Fibroblast of lung (primary cell): Measurements from ENCODE around the gene MUC2. TPM values are rescaled to one million over a fixed set of nuclear protein-coding genes. Genes with fewer than 3 reads are reported as not detected.

Source experiments
- DNase-seq, 2 donors: peaks; one replicate each; pipeline versions ENCODE4 v3.0.0 to v3.0.0-alpha.2; 2010; ENCODE audit warnings: low read depth in 2 of 2
- H2AFZ ChIP-seq: 2 replicates; pipeline ENCODE4 v1.5.1; 2012; ENCODE audit warnings: low read length, control low read depth, inconsistent platforms
- H3K27ac ChIP-seq: 2 replicates; pipeline ENCODE4 v1.5.1; 2011; ENCODE audit warnings: low read length, control low read depth; ENCODE audit not compliant: insufficient read depth
- H3K27me3 ChIP-seq: 2 replicates; pipeline ENCODE4 v1.5.1; 2011; ENCODE audit warnings: mild to moderate bottlenecking, low read length; ENCODE audit not compliant: control insufficient read depth, insufficient read depth
- H3K36me3 ChIP-seq: 2 replicates; pipeline ENCODE4 v1.5.1; 2011; ENCODE audit warnings: low read length; ENCODE audit not compliant: control insufficient read depth, insufficient read depth
- H3K4me1 ChIP-seq: 2 replicates; pipeline ENCODE4 v1.5.1; 2011; ENCODE audit warnings: low read length; ENCODE audit not compliant: control insufficient read depth, insufficient read depth; ENCODE audit errors: extremely low read depth
- H3K4me2 ChIP-seq: 2 replicates; pipeline ENCODE4 v1.5.1; 2011; ENCODE audit warnings: low read length, control low read depth; ENCODE audit not compliant: insufficient read depth; ENCODE audit errors: extremely low read depth
- H3K4me3 ChIP-seq, 4 experiments: fragments of 200-600 bp in 1 of 4; sonication (generic) in 1 of 4; replicated peaks in 1 of 4; 2 replicates each; pipeline ENCODE4 v1.5.1; 2011 to 2016; ENCODE audit warnings: low read length in 4 of 4, low read depth in 3 of 4, mild to moderate bottlenecking in 3 of 4, control low read depth in 2 of 4, inconsistent platforms in 1 of 4, mixed read lengths in 1 of 4; ENCODE audit not compliant: insufficient read depth in 1 of 4; ENCODE audit errors: control extremely low read depth in 1 of 4
- H3K79me2 ChIP-seq: 2 replicates; pipeline ENCODE4 v1.5.1; 2012; ENCODE audit warnings: mild to moderate bottlenecking, low read length, inconsistent platforms; ENCODE audit not compliant: control insufficient read depth, insufficient read depth
- H3K9ac ChIP-seq: 2 replicates; pipeline ENCODE4 v1.5.1; 2011; ENCODE audit warnings: mild to moderate bottlenecking, low read length, control low read depth; ENCODE audit not compliant: insufficient read depth
- H3K9me3 ChIP-seq: 2 replicates; pipeline ENCODE4 v1.5.1; 2012; ENCODE audit warnings: low read depth, low read length; ENCODE audit not compliant: control insufficient read depth, insufficient read depth
- H4K20me1 ChIP-seq: 2 replicates; pipeline ENCODE4 v1.5.1; 2011; ENCODE audit warnings: low read length; ENCODE audit not compliant: control insufficient read depth, insufficient read depth; ENCODE audit errors: extremely low read depth
- EZH2 ChIP-seq: IDR thresholded peaks from 2 replicates; pipeline ENCODE4 v1.5.1; 2012; ENCODE audit warnings: low read length, control low read depth, mild to moderate bottlenecking; ENCODE audit errors: missing control alignments
- polyA plus RNA-seq, 2 donors: library from polyadenylated mRNA; depleted of rRNA in 1 of 2; stranded (reverse) in 1 of 2; unstranded in 1 of 2; fragments of >200 nt; gene quantifications; 2 replicates each; pipeline ENCODE4 v1.2.1, GENCODE V29; 2011 to 2012; ENCODE audit warnings: missing spikeins in 1 of 2
- total RNA-seq: library from RNA; depleted of rRNA; stranded (reverse); fragments of >200 nt; gene quantifications from 2 replicates; pipeline ENCODE4 v1.2.1, GENCODE V29; 2014
- TF ChIP-seq, protein P1 (sequence below), 2 donors: IDR thresholded peaks in 1 of 2; conservative IDR thresholded peaks in 1 of 2; 1 replicate in 1 of 2; 2 replicates in 1 of 2; pipeline ENCODE4 v1.5.1; 2011 to 2012; ENCODE audit warnings: low read length in 2 of 2, control low read depth in 1 of 2, inconsistent platforms in 1 of 2, low read depth in 1 of 2, mild to moderate bottlenecking in 1 of 2

The MUC2 gene
- total and polyA plus RNA-seq, 2 donors (not counting 1 experiment from before 2014, with no cell fraction given), result not detected

DNA sequence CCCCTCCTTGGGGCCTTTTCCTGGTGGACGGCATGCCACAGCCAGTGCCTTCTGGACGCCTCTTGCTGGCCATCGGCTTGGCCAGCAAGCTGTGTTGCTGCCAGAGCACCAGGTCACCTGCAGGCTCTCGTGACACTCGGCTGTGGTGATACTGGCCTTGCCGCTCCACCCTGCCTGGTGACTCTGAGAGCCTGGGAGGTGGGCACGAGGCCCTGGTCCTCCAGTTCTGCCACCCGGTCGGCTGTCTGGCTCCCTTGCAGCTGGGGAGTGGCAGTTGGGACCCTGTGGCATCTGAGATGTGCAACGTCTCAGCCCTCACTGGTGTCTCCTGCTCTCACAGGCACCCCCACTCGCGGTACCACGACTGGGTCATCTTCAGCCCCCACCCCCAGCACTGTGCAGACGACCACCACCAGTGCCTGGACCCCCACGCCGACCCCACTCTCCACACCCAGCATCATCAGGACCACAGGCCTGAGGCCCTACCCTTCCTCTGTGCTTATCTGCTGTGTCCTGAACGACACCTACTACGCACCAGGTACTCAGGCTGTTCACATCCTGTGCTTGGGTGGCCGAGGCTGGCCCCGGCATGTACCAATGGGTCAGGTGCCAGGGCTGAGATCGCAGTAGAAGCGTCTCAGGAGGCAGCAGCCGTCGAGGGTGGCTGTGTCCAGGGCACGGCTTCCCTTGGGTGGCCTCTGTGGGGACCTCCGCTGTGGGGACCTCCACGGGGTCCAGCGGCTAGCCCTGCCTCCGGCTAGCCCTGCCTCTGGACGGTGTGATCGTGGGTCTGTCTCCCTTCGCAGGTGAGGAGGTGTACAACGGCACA, 26.0 kb downstream of the MUC2 start:
- H4K20me1 ChIP-seq, result no peaks in the 10 kb centered on the region
- no peaks in the 10 kb centered on the region for H3K36me3 ChIP-seq
- no peaks in the 10 kb centered on the region for H3K27me3 ChIP-seq
- H3K9me3 ChIP-seq, result peaks cover 2% of the 10 kb centered on the region
- H3K79me2 ChIP-seq, result no peaks in the 10 kb centered on the region
- no peak overlapping the region for H3K4me3 ChIP-seq
- H2AFZ ChIP-seq, result no peak overlapping the region
- no peak for DNase-seq
- TF ChIP-seq, protein P1, sequence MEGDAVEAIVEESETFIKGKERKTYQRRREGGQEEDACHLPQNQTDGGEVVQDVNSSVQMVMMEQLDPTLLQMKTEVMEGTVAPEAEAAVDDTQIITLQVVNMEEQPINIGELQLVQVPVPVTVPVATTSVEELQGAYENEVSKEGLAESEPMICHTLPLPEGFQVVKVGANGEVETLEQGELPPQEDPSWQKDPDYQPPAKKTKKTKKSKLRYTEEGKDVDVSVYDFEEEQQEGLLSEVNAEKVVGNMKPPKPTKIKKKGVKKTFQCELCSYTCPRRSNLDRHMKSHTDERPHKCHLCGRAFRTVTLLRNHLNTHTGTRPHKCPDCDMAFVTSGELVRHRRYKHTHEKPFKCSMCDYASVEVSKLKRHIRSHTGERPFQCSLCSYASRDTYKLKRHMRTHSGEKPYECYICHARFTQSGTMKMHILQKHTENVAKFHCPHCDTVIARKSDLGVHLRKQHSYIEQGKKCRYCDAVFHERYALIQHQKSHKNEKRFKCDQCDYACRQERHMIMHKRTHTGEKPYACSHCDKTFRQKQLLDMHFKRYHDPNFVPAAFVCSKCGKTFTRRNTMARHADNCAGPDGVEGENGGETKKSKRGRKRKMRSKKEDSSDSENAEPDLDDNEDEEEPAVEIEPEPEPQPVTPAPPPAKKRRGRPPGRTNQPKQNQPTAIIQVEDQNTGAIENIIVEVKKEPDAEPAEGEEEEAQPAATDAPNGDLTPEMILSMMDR (conservative IDR thresholded peaks at IDR 0.05 in 1 of 2, IDR thresholded peaks at IDR 0.05 in 1 of 2; ENCODE audit: low read depth in 1 of 2, low read length in 2 of 2), result no peak
- TF ChIP-seq EZH2, result no peak
- no peak overlapping the region for H3K27ac ChIP-seq
- H3K9ac ChIP-seq, result no peak overlapping the region
- H3K4me1 ChIP-seq, result no peaks in the 10 kb centered on the region
- H3K4me2 ChIP-seq, result no peak overlapping the region

DNA sequence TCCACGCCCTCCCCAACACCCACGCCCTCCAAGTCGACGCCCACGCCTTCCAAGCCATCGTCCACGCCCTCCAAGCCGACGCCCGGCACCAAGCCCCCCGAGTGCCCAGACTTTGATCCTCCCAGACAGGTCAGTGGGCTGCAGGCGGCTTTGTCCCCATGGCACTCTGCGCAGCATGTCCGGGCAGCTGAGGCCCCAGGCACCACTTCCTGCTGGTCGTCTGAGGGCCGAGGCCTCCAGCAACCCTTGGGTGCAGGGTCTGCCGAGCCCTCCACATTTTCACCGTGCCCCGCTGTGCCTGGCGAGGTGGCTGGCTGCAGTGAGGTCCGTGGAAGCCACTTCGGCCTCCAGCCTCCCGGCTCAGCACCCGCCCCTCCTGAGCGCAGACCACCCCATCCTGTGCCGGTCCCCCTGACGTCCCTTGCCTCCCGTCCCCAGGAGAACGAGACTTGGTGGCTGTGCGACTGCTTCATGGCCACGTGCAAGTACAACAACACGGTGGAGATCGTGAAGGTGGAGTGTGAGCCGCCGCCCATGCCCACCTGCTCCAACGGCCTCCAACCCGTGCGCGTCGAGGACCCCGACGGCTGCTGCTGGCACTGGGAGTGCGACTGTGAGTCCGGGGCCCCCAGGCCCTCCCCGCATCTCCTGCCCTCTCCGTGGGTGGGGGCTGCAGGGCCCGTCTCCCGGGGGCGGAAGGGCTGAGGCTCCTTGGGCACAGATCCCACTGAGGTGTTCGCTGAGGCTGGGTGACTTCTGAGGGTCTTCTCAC, 26.8 kb downstream of the MUC2 start:
- H2AFZ ChIP-seq, result no peak overlapping the region
- H4K20me1 ChIP-seq, result no peaks in the 10 kb centered on the region
- no peak overlapping the region for H3K4me2 ChIP-seq
- H3K27me3 ChIP-seq, result no peaks in the 10 kb centered on the region
- H3K27ac ChIP-seq, result no peak overlapping the region
- TF ChIP-seq EZH2, result no peak
- TF ChIP-seq, protein P1 (conservative IDR thresholded peaks at IDR 0.05 in 1 of 2, IDR thresholded peaks at IDR 0.05 in 1 of 2; ENCODE audit: low read depth in 1 of 2, low read length in 2 of 2), result no peak
- H3K4me3 ChIP-seq, result no peak overlapping the region
- no peak for DNase-seq
- H3K9ac ChIP-seq, result no peak overlapping the region
- H3K9me3 ChIP-seq, result peaks cover 2% of the 10 kb centered on the region
- H3K36me3 ChIP-seq, result no peaks in the 10 kb centered on the region
- H3K4me1 ChIP-seq, result no peaks in the 10 kb centered on the region
- no peaks in the 10 kb centered on the region for H3K79me2 ChIP-seq

DNA sequence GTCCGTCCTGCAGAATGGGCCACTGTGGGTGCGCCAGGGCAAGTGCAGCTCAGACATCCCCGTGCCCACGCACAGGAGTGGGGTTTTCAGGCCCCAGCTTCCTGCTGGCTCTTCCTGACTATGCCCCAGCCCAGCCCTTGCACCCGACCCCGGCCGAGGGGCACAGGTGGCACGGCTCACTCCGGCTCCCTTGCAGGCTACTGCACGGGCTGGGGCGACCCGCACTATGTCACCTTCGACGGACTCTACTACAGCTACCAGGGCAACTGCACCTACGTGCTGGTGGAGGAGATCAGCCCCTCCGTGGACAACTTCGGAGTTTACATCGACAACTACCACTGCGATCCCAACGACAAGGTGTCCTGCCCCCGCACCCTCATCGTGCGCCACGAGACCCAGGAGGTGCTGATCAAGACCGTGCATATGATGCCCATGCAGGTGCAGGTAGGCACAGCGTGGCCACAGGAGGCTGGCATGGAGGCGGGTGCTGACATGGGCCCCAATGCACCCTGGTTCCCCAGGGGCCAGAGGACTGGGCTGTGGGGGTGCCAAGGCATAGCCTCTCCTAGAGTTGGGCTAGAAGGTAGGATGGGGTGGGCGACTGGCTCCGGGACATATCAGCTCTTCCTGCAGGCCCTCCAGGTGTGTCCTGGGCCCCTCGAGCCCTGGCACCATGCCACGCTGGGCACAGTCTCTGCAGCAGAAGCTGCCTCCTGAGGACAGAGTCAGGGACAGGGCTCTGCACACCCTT, 27.7 kb downstream of the MUC2 start:
- H3K4me1 ChIP-seq, result no peaks in the 10 kb centered on the region
- peaks cover 2% of the 10 kb centered on the region for H3K9me3 ChIP-seq
- no peak for TF ChIP-seq EZH2
- TF ChIP-seq, protein P1 (conservative IDR thresholded peaks at IDR 0.05 in 1 of 2, IDR thresholded peaks at IDR 0.05 in 1 of 2; ENCODE audit: low read depth in 1 of 2, low read length in 2 of 2), result no peak
- H3K4me3 ChIP-seq, result no peak overlapping the region
- no peak overlapping the region for H3K9ac ChIP-seq
- no peak overlapping the region for H3K27ac ChIP-seq
- H3K79me2 ChIP-seq, result no peaks in the 10 kb centered on the region
- H2AFZ ChIP-seq, result no peak overlapping the region
- no peaks in the 10 kb centered on the region for H4K20me1 ChIP-seq
- DNase-seq, result no peak
- no peak overlapping the region for H3K4me2 ChIP-seq
- no peaks in the 10 kb centered on the region for H3K27me3 ChIP-seq
- H3K36me3 ChIP-seq, result no peaks in the 10 kb centered on the region
